Duodenal mucosa (tissue), 2 donors: ENCODE measurements around the gene DIP2B.

Experiments used
- H3K27ac ChIP-seq: one replicate; pipeline ENCODE4 v1.7.0; 2013; ENCODE audit warnings: low read depth, low read length
- H3K27me3 ChIP-seq, 2 donors: one replicate each; pipeline ENCODE4 v1.7.0; 2013; ENCODE audit warnings: low read length in 2 of 2, control low read depth in 1 of 2; ENCODE audit not compliant: insufficient read depth in 2 of 2, control insufficient read depth in 1 of 2
- H3K36me3 ChIP-seq, 2 donors: one replicate each; pipeline ENCODE4 v1.7.0; 2013; ENCODE audit warnings: low read length in 2 of 2, control low read depth in 1 of 2; ENCODE audit not compliant: insufficient read depth in 2 of 2, control insufficient read depth in 1 of 2
- H3K4me1 ChIP-seq, 2 donors: one replicate each; pipeline ENCODE4 v1.7.0; 2013; ENCODE audit warnings: low read length in 2 of 2, control low read depth in 1 of 2; ENCODE audit not compliant: insufficient read depth in 2 of 2, control insufficient read depth in 1 of 2
- H3K4me3 ChIP-seq, 2 donors: one replicate each; pipeline ENCODE4 v1.7.0; 2013; ENCODE audit warnings: low read length in 2 of 2, low read depth in 1 of 2
- H3K9ac ChIP-seq, 2 donors: one replicate each; pipeline ENCODE4 v1.7.0; 2013; ENCODE audit warnings: low read length in 2 of 2, low read depth in 1 of 2
- H3K9me3 ChIP-seq, 2 donors: one replicate each; pipeline ENCODE4 v1.7.0; 2013; ENCODE audit warnings: low read length in 2 of 2, control low read depth in 1 of 2; ENCODE audit not compliant: control insufficient read depth in 1 of 2

DIP2B gene

GRCh38 chr12:50617657-50618056 lies 112.9 kb downstream of the DIP2B start:
- no peak overlapping the region for H3K27ac ChIP-seq
- no peaks in the 10 kb centered on the region for H3K36me3 ChIP-seq
- peaks cover 32 to 50% of the 10 kb centered on the region in 2 donors for H3K4me1 ChIP-seq
- H3K4me3 ChIP-seq = no peak overlapping the region
- H3K9ac ChIP-seq = no peak overlapping the region
- H3K27me3 ChIP-seq = no peaks in the 10 kb centered on the region
- no peaks in the 10 kb centered on the region for H3K9me3 ChIP-seq

- Histone ChIP-seq H3K9ac (no peak overlapping the region), H3K4me1 (peaks cover 28 to 45% of the 10 kb centered on the region in 2 donors), H3K4me3 (no peak overlapping the region)
Observed at GRCh38 chr12:50618864-50619609, 114.3 kb downstream of the DIP2B start.

GRCh38 chr12:50619610-50619958 lies 114.8 kb downstream of the DIP2B start:
- H3K36me3 ChIP-seq = no peaks in the 10 kb centered on the region
- H3K4me1 ChIP-seq = peaks cover 28 to 47% of the 10 kb centered on the region in 2 donors
- no peak overlapping the region for H3K4me3 ChIP-seq
- no peaks in the 10 kb centered on the region for H3K9me3 ChIP-seq
- no peak overlapping the region for H3K9ac ChIP-seq
- H3K27me3 ChIP-seq = no peaks in the 10 kb centered on the region
- H3K27ac ChIP-seq = no peak overlapping the region

More at GRCh38 chr12:50618864-50619609, 114.3 kb downstream of the DIP2B start:
- Histone ChIP-seq H3K27me3 (no peaks in the 10 kb centered on the region), H3K36me3 (no peaks in the 10 kb centered on the region), H3K27ac (no peak overlapping the region), H3K9me3 (no peaks in the 10 kb centered on the region)

DNA sequence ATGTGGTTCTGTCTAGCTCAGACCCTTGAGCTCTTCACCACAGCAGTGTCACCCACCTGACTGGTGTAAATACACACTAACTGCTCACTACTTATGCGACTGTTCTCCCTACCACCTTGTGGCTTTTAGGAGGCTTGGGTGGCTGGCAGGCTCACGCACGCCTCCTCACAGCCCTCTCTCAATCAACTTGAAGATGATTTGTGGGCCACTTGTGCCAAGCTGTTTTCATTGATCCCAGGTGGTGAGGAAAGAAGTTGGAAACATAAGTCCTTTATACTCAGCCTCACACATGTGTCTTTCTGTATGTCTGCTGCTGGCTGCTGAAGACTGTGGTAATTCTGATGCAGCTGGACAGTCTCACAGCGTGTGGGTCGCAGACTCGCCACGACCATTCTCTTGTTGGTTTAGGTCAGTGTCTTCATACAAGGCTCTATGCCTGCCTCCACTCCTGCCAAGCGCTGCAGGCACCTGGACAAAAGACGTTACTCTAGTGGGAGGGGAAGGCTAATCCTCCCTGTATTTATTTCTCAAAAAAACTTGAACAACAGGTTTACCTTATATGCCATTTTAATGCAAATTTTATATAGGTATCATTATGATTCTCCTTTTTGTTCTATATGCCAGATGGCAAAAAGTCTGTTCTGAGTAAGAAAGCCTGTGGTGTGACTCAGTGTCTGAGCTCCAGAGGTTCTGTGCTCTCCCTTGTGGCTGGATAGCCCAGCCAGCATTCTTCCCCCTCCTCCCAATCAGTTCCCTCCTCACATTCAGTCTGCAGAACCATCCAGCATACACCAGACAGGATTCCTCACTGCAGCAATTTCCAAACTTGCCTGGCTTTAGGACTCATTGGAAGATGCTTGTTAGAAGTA lies 115.6 kb downstream of the DIP2B start:
- Histone ChIP-seq H3K4me1 (peaks cover 34 to 55% of the 10 kb centered on the region in 2 donors), H3K9ac (no peak overlapping the region), H3K4me3 (no peak overlapping the region), H3K27me3 (no peaks in the 10 kb centered on the region), H3K9me3 (no peaks in the 10 kb centered on the region), H3K27ac (no peak overlapping the region), H3K36me3 (no peaks in the 10 kb centered on the region)

GRCh38 chr12:50620978-50621360 lies 116.2 kb downstream of the DIP2B start:
- H3K4me1 ChIP-seq = peaks cover 37 to 61% of the 10 kb centered on the region in 2 donors
- H3K4me3 ChIP-seq = no peak overlapping the region
- no peaks in the 10 kb centered on the region for H3K36me3 ChIP-seq
- no peak overlapping the region for H3K9ac ChIP-seq
- H3K9me3 ChIP-seq = no peaks in the 10 kb centered on the region
- no peaks in the 10 kb centered on the region for H3K27me3 ChIP-seq
- H3K27ac ChIP-seq = no peak overlapping the region

GRCh38 chr12:50621399-50622300 lies 116.9 kb downstream of the DIP2B start:
- peaks cover 37 to 68% of the 10 kb centered on the region in 2 donors for H3K4me1 ChIP-seq
- no peak overlapping the region for H3K9ac ChIP-seq

DNA sequence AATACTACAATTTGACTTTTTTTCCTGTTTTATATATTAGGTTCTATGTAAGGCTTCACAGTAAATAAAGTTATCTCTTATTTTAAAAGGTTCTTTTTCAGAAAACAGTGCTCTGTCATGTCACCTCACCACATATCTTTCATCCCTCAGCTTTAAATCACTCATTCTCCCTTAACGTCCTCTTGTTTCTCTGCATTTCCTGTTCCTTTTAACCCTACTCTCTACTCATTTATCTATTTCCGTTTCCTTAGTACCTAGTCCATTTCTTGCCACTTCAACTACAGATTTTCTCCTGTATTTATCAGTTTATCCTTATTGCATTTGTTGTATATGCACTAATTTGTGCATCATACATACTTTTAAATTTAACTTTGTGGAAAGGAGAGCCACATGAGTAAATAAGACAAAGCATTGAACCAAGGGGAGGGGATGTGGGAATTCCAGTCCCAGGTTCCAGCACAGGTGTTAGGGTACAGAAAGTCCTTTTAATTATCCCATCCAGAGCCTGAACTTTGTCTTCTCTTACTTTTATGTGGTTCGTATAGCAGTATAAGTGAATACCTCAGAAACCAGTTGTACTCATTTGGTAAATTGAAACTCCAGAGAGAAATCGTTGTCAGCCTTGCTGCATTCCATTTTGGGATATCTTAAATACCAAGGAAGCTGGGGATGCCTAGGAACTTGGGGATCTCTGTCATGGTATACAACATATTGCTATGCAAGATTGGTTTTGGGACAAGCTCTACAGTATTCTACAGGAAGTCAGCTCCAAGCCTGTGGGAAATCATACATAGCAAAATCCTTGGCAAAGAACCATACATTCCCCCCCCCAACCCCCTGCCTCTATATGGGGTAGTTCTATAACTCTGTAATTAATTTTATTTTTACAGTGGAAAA lies 120.5 kb downstream of the DIP2B start:
- Histone ChIP-seq H3K27ac (no peak overlapping the region), H3K9ac (no peak overlapping the region), H3K27me3 (no peaks in the 10 kb centered on the region), H3K4me3 (peak overlapping the region in 1 of 2 donors; percentile 11), H3K4me1 (peaks cover 25 to 49% of the 10 kb centered on the region in 2 donors), H3K9me3 (no peaks in the 10 kb centered on the region), H3K36me3 (peaks cover 0 to 13% of the 10 kb centered on the region in 2 donors)

More at GRCh38 chr12:50621399-50622300, 116.9 kb downstream of the DIP2B start:
- Histone ChIP-seq H3K27ac (no peak overlapping the region), H3K36me3 (no peaks in the 10 kb centered on the region), H3K27me3 (no peaks in the 10 kb centered on the region), H3K4me3 (no peak overlapping the region), H3K9me3 (no peaks in the 10 kb centered on the region)

DNA sequence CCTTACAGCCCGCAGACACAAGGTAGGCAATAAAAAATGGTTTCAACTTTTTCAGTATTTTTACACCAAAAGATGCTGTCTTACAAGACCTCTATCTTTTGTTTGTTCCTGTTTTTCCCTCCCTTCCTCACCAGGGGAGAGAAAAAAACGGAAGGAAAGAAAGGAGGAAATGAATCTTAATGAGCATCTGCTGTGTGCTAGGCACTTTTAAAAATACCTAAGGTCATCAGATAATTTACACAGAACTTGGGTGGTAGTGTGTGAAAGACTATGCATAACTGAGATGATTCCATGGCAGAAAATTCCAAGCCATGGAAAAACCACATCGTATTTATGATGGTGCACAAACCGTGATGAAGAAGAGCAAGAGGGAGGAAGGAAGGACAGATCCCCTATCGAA lies 121.2 kb downstream of the DIP2B start:
- no peaks in the 10 kb centered on the region for H3K9me3 ChIP-seq
- no peak overlapping the region for H3K9ac ChIP-seq
- H3K4me3 ChIP-seq = no peak overlapping the region
- H3K27ac ChIP-seq = no peak overlapping the region
- no peaks in the 10 kb centered on the region for H3K27me3 ChIP-seq
- peaks cover 0 to 13% of the 10 kb centered on the region in 2 donors for H3K36me3 ChIP-seq
- peaks cover 20 to 41% of the 10 kb centered on the region in 2 donors for H3K4me1 ChIP-seq

GRCh38 chr12:50627491-50627890 lies 122.7 kb downstream of the DIP2B start:
- H3K9ac ChIP-seq = no peak overlapping the region
- no peaks in the 10 kb centered on the region for H3K27me3 ChIP-seq
- H3K4me1 ChIP-seq = peaks cover 9 to 27% of the 10 kb centered on the region in 2 donors
- H3K4me3 ChIP-seq = no peak overlapping the region
- H3K36me3 ChIP-seq = peaks cover 0 to 13% of the 10 kb centered on the region in 2 donors
- H3K9me3 ChIP-seq = no peaks in the 10 kb centered on the region
- no peak overlapping the region for H3K27ac ChIP-seq
